ENCODE data around the gene BTBD9.

- TF ChIP-seq CTCF (IDR thresholded peaks at IDR 0.05) (no peak), POLR2A (IDR thresholded peaks at IDR 0.05) (no peak)
These were observed 17.2 kb upstream of the BTBD9 start for GRCh38 chr6:38656896-38657295.
